Omental fat pad (tissue), 4 donors: ENCODE results near the gene GALNT18. TPM values are rescaled to one million over a fixed set of nuclear protein-coding genes. Genes with fewer than 3 reads are reported as not detected.

Experiments
- ATAC-seq: fragments of 150-250 bp; one replicate; pipeline ENCODE4 v1.9.1; 2016; ENCODE audit warnings: mild to moderate bottlenecking, moderate library complexity; ENCODE audit not compliant: low FRiP score
- DNase-seq: peaks from one replicate; pipeline ENCODE4 v3.0.0-alpha.2; 2019; ENCODE audit warnings: low spot score
- total RNA-seq, 4 donors: library from RNA; depleted of rRNA; stranded (reverse); fragments of >200 nt; gene quantifications; one replicate each; pipeline ENCODE4 v1.1.0, GENCODE V29; 2016
- TF ChIP-seq, protein P1 (sequence below), 3 donors: fragments of 450-650 bp; IDR thresholded peaks; one replicate each; pipeline ENCODE4 v1.5.1; 2016 to 2017; ENCODE audit warnings: antibody characterized with exemption in 3 of 3, mild to moderate bottlenecking in 3 of 3, moderate library complexity in 2 of 3

The GALNT18 gene
- total RNA-seq, 4 donors from 2014 or later, result 21.0 to 47.4 (median 35.7) TPM

DNA sequence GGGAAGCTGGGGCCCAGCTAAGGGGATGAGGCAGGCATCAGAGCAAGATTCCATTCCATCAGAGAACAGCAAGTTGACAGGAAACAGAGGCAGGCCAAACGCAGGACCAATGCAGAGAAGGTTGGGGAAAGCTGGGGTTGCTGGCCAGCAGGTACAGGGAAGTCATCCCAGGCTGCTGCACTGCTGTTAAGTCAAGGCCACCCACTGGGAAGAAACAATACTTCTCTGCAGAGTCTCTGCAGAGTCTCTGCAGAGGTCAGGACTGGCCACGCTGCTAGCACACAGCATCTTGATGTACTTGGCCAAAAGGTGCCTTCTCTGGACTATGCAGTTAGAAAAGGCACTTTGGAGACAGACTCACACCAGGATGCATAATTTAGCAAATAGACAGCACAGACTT, 200.3 kb downstream of the GALNT18 start:
- TF ChIP-seq, protein P1, sequence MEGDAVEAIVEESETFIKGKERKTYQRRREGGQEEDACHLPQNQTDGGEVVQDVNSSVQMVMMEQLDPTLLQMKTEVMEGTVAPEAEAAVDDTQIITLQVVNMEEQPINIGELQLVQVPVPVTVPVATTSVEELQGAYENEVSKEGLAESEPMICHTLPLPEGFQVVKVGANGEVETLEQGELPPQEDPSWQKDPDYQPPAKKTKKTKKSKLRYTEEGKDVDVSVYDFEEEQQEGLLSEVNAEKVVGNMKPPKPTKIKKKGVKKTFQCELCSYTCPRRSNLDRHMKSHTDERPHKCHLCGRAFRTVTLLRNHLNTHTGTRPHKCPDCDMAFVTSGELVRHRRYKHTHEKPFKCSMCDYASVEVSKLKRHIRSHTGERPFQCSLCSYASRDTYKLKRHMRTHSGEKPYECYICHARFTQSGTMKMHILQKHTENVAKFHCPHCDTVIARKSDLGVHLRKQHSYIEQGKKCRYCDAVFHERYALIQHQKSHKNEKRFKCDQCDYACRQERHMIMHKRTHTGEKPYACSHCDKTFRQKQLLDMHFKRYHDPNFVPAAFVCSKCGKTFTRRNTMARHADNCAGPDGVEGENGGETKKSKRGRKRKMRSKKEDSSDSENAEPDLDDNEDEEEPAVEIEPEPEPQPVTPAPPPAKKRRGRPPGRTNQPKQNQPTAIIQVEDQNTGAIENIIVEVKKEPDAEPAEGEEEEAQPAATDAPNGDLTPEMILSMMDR (IDR thresholded peaks at IDR 0.05), result no peak
- ATAC-seq (no peak), DNase-seq (no peak)

DNA sequence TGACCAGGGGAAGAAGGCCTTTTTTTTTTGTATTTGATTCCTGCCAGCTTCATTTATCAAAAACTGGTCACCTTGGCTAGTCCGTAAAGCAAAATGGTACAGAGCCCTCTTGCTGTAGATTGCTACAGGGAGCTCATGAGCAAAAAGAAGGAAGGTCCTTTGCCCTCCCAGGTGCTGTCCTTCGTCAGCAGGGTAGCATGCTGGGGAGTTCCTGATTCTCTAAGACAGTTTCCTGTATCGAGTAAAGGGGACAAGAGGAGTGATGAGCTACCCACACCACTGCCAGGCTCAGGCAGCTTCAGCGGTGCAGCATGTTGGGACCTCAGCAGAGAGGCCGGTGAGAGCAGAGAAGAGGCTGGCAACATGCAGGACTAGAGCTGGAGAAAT, 200.9 kb downstream of the GALNT18 start:
- ATAC-seq (no peak), DNase-seq (no peak)
- TF ChIP-seq, protein P1 (IDR thresholded peaks at IDR 0.05), result no peak

DNA sequence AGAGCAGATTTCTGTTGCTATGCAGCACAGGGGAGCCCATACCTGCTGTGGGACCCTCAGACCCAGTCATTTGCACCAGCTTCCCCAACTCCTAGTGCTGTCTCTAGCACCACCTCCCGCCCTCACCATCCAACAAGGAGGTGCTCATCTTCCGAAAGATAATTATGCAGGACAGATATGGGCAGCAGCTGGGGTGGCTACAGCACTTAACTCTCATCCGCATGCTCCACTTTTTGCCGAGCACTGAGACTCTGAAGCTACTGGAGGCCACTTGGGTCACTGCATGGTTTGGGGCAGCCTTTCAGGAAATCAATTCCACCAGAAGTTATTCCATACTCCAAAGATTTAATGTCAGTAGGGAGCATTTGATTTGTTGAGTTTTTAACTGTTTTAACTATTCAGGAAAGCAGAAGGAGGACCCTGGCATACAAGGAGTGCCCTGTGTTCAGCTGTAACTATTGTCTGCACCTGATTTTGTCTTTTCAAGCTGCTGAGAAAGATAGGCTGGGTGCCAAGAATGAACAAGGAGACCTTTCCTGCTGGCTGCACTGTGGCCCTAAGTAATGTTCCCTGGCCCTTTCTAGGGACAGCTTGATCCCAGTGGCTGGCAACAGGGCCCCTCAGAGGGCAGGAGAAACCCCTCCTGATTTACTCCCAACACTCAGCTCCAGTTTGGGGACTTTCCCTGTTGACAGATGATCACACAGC, 201.5 kb downstream of the GALNT18 start:
- DNase-seq (no peak), ATAC-seq (no peak)
- TF ChIP-seq, protein P1 (IDR thresholded peaks at IDR 0.05), result no peak

DNA sequence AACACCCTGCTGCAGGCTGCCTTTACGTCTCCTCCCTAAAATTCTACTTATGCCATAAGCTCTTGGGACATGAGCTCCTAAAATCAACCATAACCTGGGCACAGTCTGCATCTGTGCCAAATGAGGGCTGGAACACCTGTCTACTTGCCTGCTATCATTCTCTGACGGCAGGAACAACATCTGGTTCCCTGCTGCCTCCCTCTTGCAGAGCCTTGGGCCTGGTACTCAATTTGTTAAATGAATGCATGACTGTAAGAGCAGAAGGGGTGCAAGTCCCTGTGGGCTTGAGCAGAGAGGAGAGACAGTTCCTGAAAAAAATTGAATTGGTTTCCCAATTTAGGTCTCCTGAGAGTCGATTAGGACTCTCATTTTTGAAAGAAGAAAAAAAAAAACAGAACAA, 202.1 kb downstream of the GALNT18 start:
- no peak for ATAC-seq
- DNase-seq, result no peak
- TF ChIP-seq, protein P1 (IDR thresholded peaks at IDR 0.05), result no peak

DNA sequence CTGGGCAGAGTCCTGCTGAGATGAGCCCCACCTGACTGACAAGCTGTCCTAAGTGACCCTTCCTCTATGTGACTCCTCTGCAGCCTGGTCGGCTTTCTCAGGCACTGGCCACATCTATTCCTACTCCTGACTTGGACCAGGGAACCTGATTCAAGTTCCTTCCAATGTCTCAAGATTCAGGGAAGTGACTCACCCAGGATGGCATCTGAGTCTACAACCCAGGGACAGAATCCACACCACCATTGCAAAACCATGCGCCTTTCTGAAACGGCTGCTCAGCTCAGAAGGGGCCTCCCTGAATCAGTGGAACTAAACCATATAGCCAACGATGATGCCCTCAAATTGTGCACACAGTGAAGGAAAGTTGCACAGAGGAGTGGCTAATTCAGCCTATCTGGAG, 204.9 kb downstream of the GALNT18 start:
- ATAC-seq (no peak), DNase-seq (no peak)
- TF ChIP-seq, protein P1 (IDR thresholded peaks at IDR 0.05), result no peak

DNA sequence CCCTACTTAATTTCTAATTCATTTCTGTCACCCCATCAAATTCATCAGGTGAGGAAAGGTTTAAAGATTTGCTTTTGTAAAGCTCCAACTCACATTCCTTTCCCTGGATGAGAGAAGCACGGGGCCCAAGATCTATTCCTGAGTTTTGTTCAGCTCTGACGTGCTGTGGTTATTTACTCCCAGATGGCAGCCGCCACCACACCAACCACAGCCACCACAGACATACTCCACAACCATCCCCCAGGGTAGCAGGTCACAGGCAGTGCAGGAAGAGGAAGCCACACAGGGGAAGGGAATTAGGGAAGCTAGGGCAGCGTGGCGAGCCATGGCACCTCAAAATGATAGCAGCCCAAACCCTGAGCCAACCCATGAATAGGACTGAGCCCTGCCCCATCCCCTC, 205.3 kb downstream of the GALNT18 start:
- ATAC-seq (no peak), DNase-seq (no peak)
- TF ChIP-seq, protein P1 (IDR thresholded peaks at IDR 0.05), result no peak

DNA sequence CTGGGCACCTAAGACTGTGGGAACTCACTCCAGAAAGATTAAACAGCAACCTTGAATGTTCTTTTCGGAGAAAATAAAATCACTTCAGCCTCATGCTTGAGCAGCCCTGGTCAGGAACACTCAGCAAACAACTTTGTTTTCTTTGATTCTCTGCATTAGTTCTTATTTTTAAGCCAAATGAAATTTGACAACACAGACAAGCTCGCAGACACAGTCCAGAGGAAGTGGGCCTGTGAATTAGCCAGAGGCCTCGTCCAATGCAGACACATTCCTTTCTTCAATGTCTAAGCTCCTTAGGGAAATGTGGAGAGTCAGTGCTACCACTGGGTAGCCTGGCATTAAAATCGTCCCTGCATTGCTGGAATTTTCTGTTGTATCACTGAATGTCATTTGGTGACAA, 205.9 kb downstream of the GALNT18 start:
- TF ChIP-seq, protein P1 (IDR thresholded peaks at IDR 0.05), result no peak
- DNase-seq (no peak), ATAC-seq (no peak)
